Head of caudate nucleus (tissue), 42 donors: ENCODE results near the gene GUCY1A2.
"Not testable (repeated sequence)": the region's sequence is repeated elsewhere in the genome, so short reads cannot be mapped to it uniquely, and the experiment has no call there.

Experiments
- DNase-seq, 42 donors: peaks; one replicate each; pipeline versions ENCODE4 v3.0.0 to v3.0.0-alpha.2; 2020 to 2021; ENCODE audit warnings: mixed read lengths in 7 of 42
- intact Hi-C: fragments of 100-400 bp; cut with DNase I; formaldehyde crosslinking; loops from one replicate; pipeline ENCODE4 v1.15.0; 2022

GUCY1A2 gene

GRCh38 chr11:106787454-106787853 lies 230.8 kb downstream of the GUCY1A2 start:
- no peak for DNase-seq
- intact Hi-C loops, result no loop called here

- intact Hi-C loops, result no loop called here
- DNase-seq, result no peak
Measured at GRCh38 chr11:106785913-106786650, 232.2 kb downstream of the GUCY1A2 start.

- DNase-seq, intact Hi-C loops: not testable (repeated sequence)
Measured at GRCh38 chr11:106777302-106777701, 241.0 kb downstream of the GUCY1A2 start.

DNA sequence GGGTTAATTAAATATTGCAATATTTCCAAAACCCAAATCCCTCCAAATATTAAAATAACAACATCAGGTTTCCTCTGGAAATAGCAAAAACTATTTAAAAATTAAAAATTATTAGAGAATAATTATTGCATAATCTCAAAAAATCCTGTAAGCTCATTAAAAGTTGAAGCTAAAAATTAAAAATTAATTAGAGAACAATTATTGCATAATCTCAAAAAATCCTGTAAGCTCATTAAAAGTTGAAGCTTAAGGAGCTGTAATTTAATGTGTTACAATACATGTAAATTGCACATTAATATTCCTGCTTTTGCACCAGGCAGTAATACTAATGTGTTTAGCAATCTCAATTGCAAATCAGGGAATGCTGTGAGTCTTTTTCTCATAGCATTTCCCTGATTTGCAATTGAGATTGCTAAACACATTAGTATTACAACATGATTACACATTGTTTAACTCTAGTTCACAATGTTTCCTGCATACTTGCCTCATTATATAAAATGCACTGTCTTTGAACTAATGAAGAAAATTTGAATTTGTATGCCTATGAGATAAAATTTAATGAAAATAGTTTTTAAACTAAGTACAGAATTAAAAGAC lies 247.7 kb downstream of the GUCY1A2 start:
- DNase-seq, result no peak
- intact Hi-C loops, result no loop called here

DNA sequence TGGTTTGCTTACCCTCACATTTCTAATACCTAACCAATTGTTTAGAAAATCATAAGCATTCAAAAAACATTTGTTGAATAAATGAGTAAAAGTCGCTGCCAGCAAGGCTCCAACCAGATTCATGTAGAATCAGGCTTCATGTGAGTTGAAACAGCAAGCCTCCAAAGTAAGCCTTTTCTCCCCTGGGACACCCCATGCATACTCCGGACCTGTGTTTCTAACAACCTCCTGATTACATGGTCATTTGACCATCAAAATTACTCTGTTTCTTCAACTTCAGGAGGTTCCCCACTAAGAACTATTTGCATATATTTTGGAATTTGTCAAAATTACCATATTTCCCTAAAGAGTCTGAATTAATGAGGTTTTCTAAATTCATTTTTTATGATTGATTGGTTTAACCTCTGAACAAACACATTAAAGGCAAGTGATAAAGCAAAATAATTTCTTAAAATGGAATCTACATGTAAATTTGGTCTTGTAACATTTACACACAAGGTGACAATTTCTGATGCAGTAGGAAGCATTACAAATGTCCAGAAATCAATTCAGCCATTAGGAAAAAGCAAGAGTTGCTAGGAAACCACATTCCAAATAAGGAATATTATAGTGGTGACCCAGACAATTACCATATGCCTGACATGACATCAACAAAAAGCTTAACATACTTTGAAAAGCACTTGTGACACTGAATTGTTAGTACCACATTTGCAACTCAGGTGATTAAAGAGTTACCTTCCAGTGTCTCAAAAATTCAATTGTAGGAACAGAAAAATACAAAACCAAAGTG lies 252.6 kb downstream of the GUCY1A2 start:
- intact Hi-C loops, result no loop called here
- DNase-seq, result no peak

GRCh38 chr11:106763501-106763900 lies 254.8 kb downstream of the GUCY1A2 start:
- no peak for DNase-seq
- intact Hi-C loops, result no loop called here

- DNase-seq, result no peak
- intact Hi-C loops, result no loop called here
Measured at GRCh38 chr11:106761745-106762144, 256.5 kb downstream of the GUCY1A2 start.

GRCh38 chr11:106761240-106761639 lies 257.0 kb downstream of the GUCY1A2 start:
- intact Hi-C loops, result no loop called here
- DNase-seq, result no peak

DNA sequence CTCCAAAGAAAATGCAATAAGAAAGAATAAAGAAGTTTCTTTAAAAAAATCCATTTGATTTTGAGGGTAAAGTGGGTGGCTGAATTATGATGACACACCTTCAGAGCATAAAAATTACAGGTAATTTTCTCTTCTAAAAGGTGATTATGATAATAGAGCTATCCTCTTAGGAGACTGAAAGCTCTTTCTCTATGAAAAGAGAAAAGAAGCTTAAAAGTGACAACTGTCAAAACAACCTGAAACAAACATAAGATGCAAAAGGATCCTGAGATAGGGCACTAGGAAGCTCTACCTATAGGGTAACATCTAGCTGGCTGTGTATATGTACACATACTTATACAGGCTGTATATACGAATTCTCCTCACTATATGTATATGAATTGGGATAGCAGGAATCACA lies 270.2 kb downstream of the GUCY1A2 start:
- no peak for DNase-seq
- intact Hi-C loops, result no loop called here

- DNase-seq, result no peak
- intact Hi-C loops, result no loop called here
Measured at GRCh38 chr11:106745941-106746340, 272.3 kb downstream of the GUCY1A2 start.

GRCh38 chr11:106733635-106734034 lies 284.6 kb downstream of the GUCY1A2 start:
- intact Hi-C loops, result no loop called here
- DNase-seq, result no peak

GRCh38 chr11:106728859-106729258 lies 289.4 kb downstream of the GUCY1A2 start:
- DNase-seq, result no peak
- intact Hi-C loops, result loop anchor here (10.0 kb wide), 1 partner anchor 286 kb away; the partner anchor contains the start of gene GUCY1A2

DNA sequence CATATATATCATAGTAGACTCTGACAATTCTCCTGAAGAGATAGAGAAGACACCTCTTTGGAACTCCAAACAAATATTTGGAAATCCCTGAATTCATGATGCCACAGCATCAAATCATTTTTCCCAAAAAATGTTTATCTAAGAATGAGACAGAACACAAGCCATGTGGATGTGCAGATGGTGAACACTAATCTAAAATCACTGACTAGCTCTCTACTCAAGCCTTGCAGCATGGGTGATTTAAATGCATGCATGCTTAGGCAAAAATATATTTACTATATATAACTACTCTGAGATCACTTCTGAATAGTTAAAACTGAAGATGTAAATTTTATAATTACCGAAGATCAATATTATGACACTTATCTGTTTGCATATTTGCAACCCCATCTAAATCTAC lies 289.9 kb downstream of the GUCY1A2 start:
- DNase-seq, result no peak
- intact Hi-C loops, result loop anchor here (10.0 kb wide), 1 partner anchor 286 kb away; the partner anchor contains the start of gene GUCY1A2

DNA sequence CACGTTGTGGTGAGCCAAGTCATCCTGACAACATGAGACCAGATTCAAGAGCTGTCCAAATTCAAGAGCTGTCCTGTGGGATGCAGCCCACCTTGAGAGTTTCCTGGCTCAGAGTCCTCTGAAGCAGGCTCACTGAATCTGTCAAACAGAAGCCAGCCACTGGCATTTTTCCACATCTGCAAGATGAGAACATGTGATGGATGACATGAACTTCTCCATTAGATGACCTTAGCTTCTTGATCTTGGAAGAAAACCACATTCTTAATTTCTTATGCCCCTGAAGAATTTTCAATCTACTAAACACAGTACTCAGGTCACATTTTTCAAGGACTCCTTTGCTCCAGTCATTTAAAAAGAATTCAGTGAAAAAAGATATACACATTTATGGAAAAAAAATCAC lies 291.0 kb downstream of the GUCY1A2 start:
- no peak for DNase-seq
- intact Hi-C loops, result loop anchor here (10.0 kb wide), 1 partner anchor 288 kb away; the partner anchor contains the start of gene GUCY1A2

DNA sequence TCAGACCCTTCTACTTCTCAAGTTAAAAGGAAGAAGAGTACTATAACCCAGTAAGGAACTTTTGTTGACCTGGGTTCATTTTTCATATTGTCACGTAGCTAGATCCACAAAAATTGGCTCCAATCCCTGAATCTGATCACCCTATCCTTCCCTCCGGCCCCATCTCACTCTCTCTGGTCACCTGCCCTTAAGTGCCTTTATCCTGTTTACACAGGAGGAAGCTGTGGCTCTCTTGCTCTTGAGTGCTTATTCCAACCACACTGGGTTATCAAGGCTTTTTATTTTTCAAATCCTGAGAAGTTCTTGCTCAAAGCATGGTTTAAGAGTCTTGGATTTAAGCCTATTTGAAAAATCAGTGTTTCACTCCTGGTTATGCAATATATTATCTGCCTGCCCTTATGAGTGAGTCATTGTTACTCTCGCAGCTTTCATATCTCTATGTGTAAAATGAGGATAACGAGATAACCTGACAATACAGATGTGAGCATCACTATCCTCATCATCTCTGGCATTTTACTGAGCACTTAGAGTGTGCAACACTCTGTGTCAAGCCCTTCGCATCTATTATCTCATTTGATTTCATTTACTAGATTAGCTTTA lies 293.9 kb downstream of the GUCY1A2 start:
- no peak for DNase-seq
- intact Hi-C loops, result loop anchor here (10.0 kb wide), 1 partner anchor 290 kb away; the partner anchor contains the start of gene GUCY1A2

DNA sequence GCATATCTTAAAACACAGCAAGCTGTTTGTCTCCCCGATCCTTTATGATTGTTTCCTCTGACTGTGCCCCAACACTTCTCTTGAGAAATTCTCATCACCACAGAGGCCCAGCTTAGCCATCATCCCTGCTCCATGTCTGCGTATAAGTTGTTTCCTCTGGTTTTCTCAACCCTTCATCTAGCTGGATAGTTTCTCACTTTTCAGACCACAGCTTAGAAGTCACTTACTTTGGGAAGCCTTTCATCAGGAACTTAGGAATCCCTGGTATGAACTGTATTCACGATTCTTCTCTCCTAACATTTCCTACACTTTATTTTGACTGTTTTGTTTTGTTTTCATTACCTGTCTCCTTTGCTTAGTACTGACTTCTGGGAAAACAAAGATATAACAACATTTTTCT lies 295.2 kb downstream of the GUCY1A2 start:
- intact Hi-C loops, result loop anchor here (10.0 kb wide), 1 partner anchor 292 kb away; the partner anchor contains the start of gene GUCY1A2
- DNase-seq, result no peak

DNA sequence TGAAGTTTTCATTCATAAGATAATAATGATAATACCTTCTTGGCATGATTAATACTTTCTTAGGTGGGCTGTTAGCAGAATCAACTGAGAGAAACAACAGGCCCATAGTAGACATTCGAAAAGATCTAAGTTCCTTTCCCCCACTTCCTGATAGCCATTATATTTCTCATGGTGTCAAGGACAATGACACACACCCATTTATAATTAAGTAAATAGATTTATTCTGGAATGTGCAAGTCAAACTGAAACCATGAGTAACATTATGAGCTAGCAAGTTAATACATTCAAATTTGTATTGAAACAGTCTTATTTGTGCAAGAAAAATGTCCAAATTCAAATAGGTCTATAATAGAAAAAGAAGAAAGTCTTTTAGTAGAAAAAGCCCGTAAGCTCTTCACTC lies 301.1 kb downstream of the GUCY1A2 start:
- intact Hi-C loops, result no loop called here
- DNase-seq, result no peak

- intact Hi-C loops, result no loop called here
- DNase-seq, result no peak
Measured at GRCh38 chr11:106714199-106714598, 304.1 kb downstream of the GUCY1A2 start.

DNA sequence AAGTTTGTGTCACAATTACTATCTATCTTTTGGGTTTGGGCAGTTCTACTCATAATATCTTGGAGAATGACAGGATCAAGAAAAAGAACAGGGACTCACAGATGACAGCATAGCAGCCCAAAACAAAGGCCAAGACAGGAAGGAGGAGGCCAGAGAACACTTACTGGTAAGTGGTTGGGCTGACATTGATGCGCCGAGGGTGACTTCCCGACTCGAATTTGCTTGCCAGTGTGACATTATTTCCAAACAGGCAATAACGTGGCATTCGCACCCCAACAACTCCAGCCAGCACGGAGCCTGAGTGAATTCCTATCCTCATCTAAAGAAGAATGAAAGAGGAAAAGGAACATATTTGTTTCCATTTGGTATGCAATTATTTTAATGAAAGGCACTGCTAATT lies 309.9 kb downstream of the GUCY1A2 start:
- intact Hi-C loops, result no loop called here

DNA sequence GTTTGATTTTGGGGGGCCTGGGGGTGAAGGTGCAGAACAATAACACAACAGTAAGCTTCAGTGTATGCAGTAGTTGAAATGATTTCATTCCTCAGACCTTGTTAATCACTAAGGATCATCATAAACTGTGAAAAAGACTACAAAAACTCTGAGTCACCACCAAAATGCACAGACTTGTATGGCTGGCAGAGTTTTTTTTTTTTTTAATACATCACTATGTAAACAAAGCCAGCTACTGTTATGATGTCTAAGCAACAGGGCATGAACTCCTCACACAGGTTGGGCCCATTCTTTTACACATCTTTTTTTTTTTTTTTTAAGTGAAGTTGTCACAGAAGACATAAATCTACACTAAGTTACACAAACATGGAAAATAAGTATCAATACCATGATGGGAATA lies 311.9 kb downstream of the GUCY1A2 start:
- intact Hi-C loops, result no loop called here

More for the DNA sequence above, 309.9 kb downstream of the GUCY1A2 start:
- no peak for DNase-seq

More for the DNA sequence above, 311.9 kb downstream of the GUCY1A2 start:
- DNase-seq, result no peak
